Duodenal mucosa (tissue), 2 donors: ENCODE measurements around the gene MLLT1.
"Not testable (repeated sequence)": the region's sequence is repeated elsewhere in the genome, so short reads cannot be mapped to it uniquely, and the experiment has no call there.

ENCODE experiments used
- H3K27ac ChIP-seq: one replicate; pipeline ENCODE4 v1.7.0; 2013; ENCODE audit warnings: low read depth, low read length
- H3K27me3 ChIP-seq, 2 donors: one replicate each; pipeline ENCODE4 v1.7.0; 2013; ENCODE audit warnings: low read length in 2 of 2, control low read depth in 1 of 2; ENCODE audit not compliant: insufficient read depth in 2 of 2, control insufficient read depth in 1 of 2
- H3K36me3 ChIP-seq, 2 donors: one replicate each; pipeline ENCODE4 v1.7.0; 2013; ENCODE audit warnings: low read length in 2 of 2, control low read depth in 1 of 2; ENCODE audit not compliant: insufficient read depth in 2 of 2, control insufficient read depth in 1 of 2
- H3K4me1 ChIP-seq, 2 donors: one replicate each; pipeline ENCODE4 v1.7.0; 2013; ENCODE audit warnings: low read length in 2 of 2, control low read depth in 1 of 2; ENCODE audit not compliant: insufficient read depth in 2 of 2, control insufficient read depth in 1 of 2
- H3K4me3 ChIP-seq, 2 donors: one replicate each; pipeline ENCODE4 v1.7.0; 2013; ENCODE audit warnings: low read length in 2 of 2, low read depth in 1 of 2
- H3K9ac ChIP-seq, 2 donors: one replicate each; pipeline ENCODE4 v1.7.0; 2013; ENCODE audit warnings: low read length in 2 of 2, low read depth in 1 of 2
- H3K9me3 ChIP-seq, 2 donors: one replicate each; pipeline ENCODE4 v1.7.0; 2013; ENCODE audit warnings: low read length in 2 of 2, control low read depth in 1 of 2; ENCODE audit not compliant: control insufficient read depth in 1 of 2

Gene MLLT1

GRCh38 chr19:6298413-6298812 is 18.6 kb upstream of the MLLT1 start:
- no peaks in the 10 kb centered on the region for H3K27me3 ChIP-seq
- H3K4me1 ChIP-seq = no peaks in the 10 kb centered on the region
- no peak overlapping the region for H3K4me3 ChIP-seq
- no peaks in the 10 kb centered on the region for H3K9me3 ChIP-seq
- no peaks in the 10 kb centered on the region for H3K36me3 ChIP-seq
- H3K27ac ChIP-seq = no peak overlapping the region
- no peak overlapping the region for H3K9ac ChIP-seq

DNA sequence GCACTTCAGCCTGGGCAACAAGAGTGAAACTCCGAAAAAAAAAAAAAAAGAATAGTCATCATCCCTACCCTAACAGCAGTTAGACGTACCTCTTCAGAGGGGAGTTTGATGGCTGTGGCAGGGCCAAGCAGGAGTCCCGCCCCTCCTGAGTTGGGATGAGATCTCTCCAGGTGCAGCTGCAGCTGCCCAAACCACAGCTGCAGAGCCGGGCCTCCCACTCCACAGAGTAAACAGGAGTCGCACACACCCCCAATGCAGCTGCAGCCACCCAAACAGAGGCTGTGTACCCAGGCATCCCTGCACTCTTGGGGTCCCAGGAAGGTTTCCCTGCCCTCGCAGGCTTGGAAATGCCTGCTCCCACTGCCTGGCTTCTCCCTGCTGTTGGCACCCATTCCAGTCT is 17.4 kb upstream of the MLLT1 start:
- Histone ChIP-seq H3K27me3 (no peaks in the 10 kb centered on the region), H3K27ac (no peak overlapping the region), H3K4me1 (no peaks in the 10 kb centered on the region), H3K9me3 (peaks cover 9 to 12% of the 10 kb centered on the region in 2 donors), H3K4me3 (no peak overlapping the region), H3K36me3 (no peaks in the 10 kb centered on the region), H3K9ac (no peak overlapping the region)

DNA sequence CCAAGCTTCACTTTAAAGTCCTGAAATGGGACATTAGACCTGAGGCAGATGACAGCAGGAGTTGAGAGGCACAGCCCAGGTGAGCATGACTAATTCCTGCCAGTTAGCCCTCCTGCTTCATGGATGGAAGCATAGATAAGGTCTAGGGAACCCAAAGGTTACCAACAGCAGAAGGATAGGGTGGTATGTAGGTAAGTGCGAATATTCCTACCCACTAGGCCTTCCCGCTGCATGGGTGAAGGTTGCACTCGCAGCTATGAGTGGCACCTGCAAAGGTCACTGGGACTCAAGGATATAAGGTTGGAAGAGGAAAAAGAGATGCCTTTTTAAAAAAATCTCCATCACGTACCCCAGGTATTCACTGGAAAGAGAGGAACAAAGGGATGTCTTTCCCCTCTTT is 12.2 kb upstream of the MLLT1 start:
- Histone ChIP-seq H3K4me1 (no peaks in the 10 kb centered on the region), H3K27me3 (no peaks in the 10 kb centered on the region), H3K9me3 (peaks cover 40 to 45% of the 10 kb centered on the region in 2 donors), H3K4me3 (no peak overlapping the region), H3K36me3 (no peaks in the 10 kb centered on the region), H3K9ac (no peak overlapping the region), H3K27ac (no peak overlapping the region)

DNA sequence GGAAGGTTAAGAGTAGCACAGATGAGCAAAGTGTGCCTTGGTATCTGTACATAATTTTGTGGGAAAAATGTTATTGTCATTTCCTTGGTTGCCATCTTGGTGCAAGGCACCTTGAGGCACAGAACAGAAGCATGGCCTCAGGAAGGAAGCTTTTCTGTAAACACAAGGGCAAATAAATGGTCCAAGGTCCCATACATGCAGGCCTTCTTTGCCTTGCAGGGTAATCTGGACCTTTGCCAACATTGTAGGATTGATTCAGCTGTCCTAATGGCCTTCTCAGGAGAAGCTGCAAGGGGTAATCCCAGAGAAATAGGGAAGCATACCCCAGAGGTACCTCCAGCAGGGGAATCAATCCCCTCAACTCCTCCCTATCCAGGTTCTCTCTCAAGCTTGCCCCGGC is 9.0 kb upstream of the MLLT1 start:
- Histone ChIP-seq H3K27ac (no peak overlapping the region), H3K9ac (no peak overlapping the region), H3K36me3 (no peaks in the 10 kb centered on the region), H3K9me3 (peaks cover 47 to 59% of the 10 kb centered on the region in 2 donors), H3K4me3 (no peak overlapping the region), H3K4me1 (no peaks in the 10 kb centered on the region), H3K27me3 (no peaks in the 10 kb centered on the region)

DNA sequence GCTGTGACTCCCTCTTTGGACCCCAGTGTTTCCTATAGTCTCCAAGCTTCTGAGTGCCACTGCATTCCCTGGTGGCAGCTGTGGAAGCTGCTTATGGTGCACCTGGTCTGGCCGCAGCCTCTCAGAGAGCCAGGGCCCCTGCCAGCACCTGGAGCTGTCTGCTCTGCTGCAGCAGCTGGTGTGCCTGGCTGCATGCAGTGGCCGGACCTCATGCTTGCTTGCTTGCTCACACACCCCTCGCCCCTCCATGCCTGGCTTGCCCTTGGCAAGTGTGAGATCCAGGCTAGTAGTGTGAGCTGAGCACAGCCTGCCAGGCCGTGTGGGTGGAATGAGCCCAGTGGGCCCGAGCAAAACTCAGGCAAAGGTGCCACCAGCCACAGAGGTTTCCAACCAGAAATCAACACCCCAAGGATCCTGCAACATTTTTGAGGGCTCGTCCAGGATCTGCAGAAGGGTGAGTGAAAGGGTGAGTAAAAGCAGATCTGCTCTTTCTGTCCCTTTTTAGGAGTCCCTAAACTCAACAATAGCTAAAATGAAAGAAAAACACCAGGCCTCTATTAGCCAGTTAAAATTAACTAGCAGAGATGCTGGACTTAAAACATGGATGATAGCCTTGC is 7.6 kb upstream of the MLLT1 start:
- Histone ChIP-seq H3K36me3 (no peaks in the 10 kb centered on the region), H3K27ac (no peak overlapping the region), H3K4me3 (peak overlapping the region; percentile 8 to 23), H3K9ac (no peak overlapping the region), H3K27me3 (no peaks in the 10 kb centered on the region), H3K4me1 (no peaks in the 10 kb centered on the region), H3K9me3 (peaks cover 37 to 52% of the 10 kb centered on the region in 2 donors)

GRCh38 chr19:6286676-6287075 is 6.9 kb upstream of the MLLT1 start:
- Histone ChIP-seq H3K9me3 (peaks cover 30 to 45% of the 10 kb centered on the region in 2 donors), H3K36me3 (no peaks in the 10 kb centered on the region), H3K9ac (no peak overlapping the region), H3K27ac (no peak overlapping the region), H3K4me3 (no peak overlapping the region), H3K27me3 (no peaks in the 10 kb centered on the region), H3K4me1 (no peaks in the 10 kb centered on the region)

- not testable (repeated sequence) for H3K36me3 ChIP-seq, H3K9ac ChIP-seq
These were observed 2.6 kb upstream of the MLLT1 start for GRCh38 chr19:6282393-6282792.

DNA sequence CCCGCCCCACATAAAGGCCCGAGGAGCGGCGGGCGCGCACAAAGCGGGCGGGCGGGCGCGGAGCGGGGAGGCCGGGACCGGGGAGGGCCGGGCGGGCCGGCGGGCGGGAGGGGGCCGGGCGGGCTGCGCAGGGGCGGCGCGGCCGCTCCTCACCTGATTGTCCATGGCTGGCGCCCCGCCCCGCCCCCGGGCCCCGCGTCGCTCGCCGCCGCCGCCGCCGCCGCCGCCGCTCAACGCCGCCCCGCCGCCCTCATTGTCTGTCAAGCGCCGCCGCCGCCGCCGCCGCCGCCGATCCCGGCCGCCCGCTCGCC is 200 bp downstream of the MLLT1 start:
- Histone ChIP-seq H3K27me3 (no peaks in the 10 kb centered on the region), H3K9ac (no peak overlapping the region), H3K27ac (no peak overlapping the region), H3K36me3 (peaks cover 0 to 7% of the 10 kb centered on the region in 2 donors), H3K9me3 (no peaks in the 10 kb centered on the region), H3K4me1 (peaks cover 34 to 41% of the 10 kb centered on the region in 2 donors), H3K4me3 (peak overlapping the region; percentile 75 to 81)

More at GRCh38 chr19:6282393-6282792, 2.6 kb upstream of the MLLT1 start:
- not testable (repeated sequence) for H3K4me3 ChIP-seq, H3K27me3 ChIP-seq, H3K27ac ChIP-seq
- Histone ChIP-seq H3K4me1 (peaks cover 12 to 18% of the 10 kb centered on the region in 2 donors), H3K9me3 (peaks cover 11 to 18% of the 10 kb centered on the region in 2 donors)

GRCh38 chr19:6278740-6279619 is 795 bp downstream of the MLLT1 start:
- peak overlapping the region; percentile 75 to 81 for H3K4me3 ChIP-seq
- peaks cover 0 to 7% of the 10 kb centered on the region in 2 donors for H3K36me3 ChIP-seq
- H3K27ac ChIP-seq = peak overlapping the region; percentile 42
- H3K9ac ChIP-seq = peak overlapping the region; percentile 66
- H3K4me1 ChIP-seq = peaks cover 35 to 44% of the 10 kb centered on the region in 2 donors
- no peaks in the 10 kb centered on the region for H3K27me3 ChIP-seq
- H3K9me3 ChIP-seq = no peaks in the 10 kb centered on the region

GRCh38 chr19:6278051-6278450 is 1.7 kb downstream of the MLLT1 start:
- Histone ChIP-seq H3K9ac (peak overlapping the region in 1 of 2 donors; percentile 32), H3K9me3 (no peaks in the 10 kb centered on the region), H3K36me3 (peaks cover 0 to 7% of the 10 kb centered on the region in 2 donors), H3K4me1 (peaks cover 37 to 44% of the 10 kb centered on the region in 2 donors), H3K4me3 (peak overlapping the region in 1 of 2 donors; percentile 81), H3K27me3 (no peaks in the 10 kb centered on the region), H3K27ac (no peak overlapping the region)
